MCF 10A (cell line): ENCODE measurements around the gene BRDT. TPM values are rescaled to one million over a fixed set of nuclear protein-coding genes. Genes with fewer than 3 reads are reported as not detected.

Experiments used
- BruUV-seq: library from RNA; stranded (reverse); fragments of 400-500 nt; replicated peaks from 2 replicates; lab custom pipeline; 2021; lab: Mats Ljungman, UMichigan
- CTCF ChIA-PET: fragments of 300-600 bp; sonication (Branson Sonifier 250); formaldehyde crosslinking; extraction: SDS; loops from one replicate; lab custom pipeline; 2021; ENCODE audit warnings: antibody characterized with exemption, inconsistent platforms; lab: Yijun Ruan, JAX
- POLR2A ChIA-PET: fragments of 300-600, 350-650 bp; sonication (Branson Sonifier 250); formaldehyde crosslinking; extraction: SDS; loops from one replicate; lab custom pipeline; 2020; ENCODE audit warnings: antibody characterized with exemption, inconsistent platforms; lab: Yijun Ruan, JAX
- DNase-seq: peaks from one replicate; pipeline ENCODE4 v3.0.0-alpha.2; 2018; ENCODE audit not compliant: unreplicated experiment
- H3K27ac Mint-ChIP-seq: one replicate; pipeline ENCODE4 v1.8.0; 2022; ENCODE audit warnings: mild to moderate bottlenecking, low read depth, mixed read lengths; ENCODE audit not compliant: unreplicated experiment
- H3K27me3 Mint-ChIP-seq: one replicate; pipeline ENCODE4 v1.8.0; 2022; ENCODE audit warnings: mixed read lengths; ENCODE audit not compliant: insufficient read depth, unreplicated experiment
- H3K36me3 Mint-ChIP-seq: one replicate; pipeline ENCODE4 v1.8.0; 2022; ENCODE audit warnings: mild to moderate bottlenecking, moderate library complexity, mixed read lengths; ENCODE audit not compliant: insufficient read depth, unreplicated experiment
- H3K4me1 Mint-ChIP-seq: one replicate; pipeline ENCODE4 v1.8.0; 2022; ENCODE audit warnings: mixed read lengths; ENCODE audit not compliant: insufficient read depth, unreplicated experiment
- H3K4me3 Mint-ChIP-seq: one replicate; pipeline ENCODE4 v1.8.0; 2022; ENCODE audit warnings: mild to moderate bottlenecking, moderate library complexity, mixed read lengths; ENCODE audit not compliant: unreplicated experiment
- H3K9me3 Mint-ChIP-seq: one replicate; pipeline ENCODE4 v1.8.0; 2022; ENCODE audit warnings: mixed read lengths; ENCODE audit not compliant: unreplicated experiment
- intact Hi-C: fragments of 100-400 bp; cut with micrococcal nuclease; formaldehyde crosslinking; loops from 2 replicates; pipeline ENCODE4 v1.14.1; 2022
- total RNA-seq: library from RNA; stranded (reverse); gene quantifications from 2 replicates; pipeline ENCODE4 v1.2.3, GENCODE V29; 2022
- TF ChIP-seq, protein P1 (sequence below): fragments of 200-600 bp; IDR thresholded peaks from one replicate; pipeline ENCODE4 v1.8.0; 2022; ENCODE audit warnings: antibody characterized with exemption, mild to moderate bottlenecking; ENCODE audit not compliant: unreplicated experiment

BRDT gene
- total RNA-seq, 1 experiment from 2014 or later = not detected

DNA sequence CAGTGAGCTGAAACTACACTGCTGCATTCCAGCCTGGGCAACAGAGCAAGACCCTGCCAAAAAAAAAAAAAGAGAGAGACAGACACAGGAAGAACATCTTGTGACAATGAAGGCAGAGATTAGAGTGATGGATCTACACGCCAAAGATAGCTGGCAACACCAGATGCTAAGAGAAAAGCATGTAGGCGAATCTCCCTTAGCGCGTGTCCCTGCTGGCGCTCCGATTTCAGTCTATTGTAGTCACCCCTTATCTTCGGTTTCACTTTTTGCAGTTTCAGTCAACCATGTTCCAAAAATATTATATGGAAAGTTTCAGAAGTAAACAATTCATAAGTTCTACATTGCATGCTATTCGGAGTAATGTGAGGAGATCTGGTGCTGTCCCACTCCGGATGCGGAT is 11.6 kb upstream of the BRDT start:
- no peak overlapping the region for H3K27ac Mint-ChIP-seq

DNA sequence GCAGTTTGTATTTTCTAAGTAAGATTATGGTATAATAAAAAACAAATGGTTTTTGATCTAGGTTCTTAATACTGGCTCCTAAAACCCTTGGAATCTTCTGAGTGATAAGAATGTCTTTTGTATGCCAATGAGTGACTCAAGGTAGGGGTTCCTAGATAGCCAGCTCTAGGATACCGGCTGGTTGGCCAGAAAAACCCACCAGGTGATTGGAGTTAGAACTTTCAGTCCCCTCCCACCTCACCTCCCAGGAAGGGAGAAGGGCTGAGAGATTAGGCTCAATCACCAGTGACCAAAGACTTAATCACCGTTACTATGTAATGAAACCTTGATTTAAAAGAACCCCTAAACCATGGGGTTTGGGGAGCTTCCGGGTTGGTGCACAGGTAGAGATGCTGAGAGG is 8.7 kb upstream of the BRDT start:
- no peaks in the 10 kb centered on the region for H3K27me3 Mint-ChIP-seq
- no peaks in the 10 kb centered on the region for H3K4me1 Mint-ChIP-seq
- BruUV-seq = no TSS peak
- intact Hi-C loops = no loop called here
- no peaks in the 10 kb centered on the region for H3K9me3 Mint-ChIP-seq
- TF ChIP-seq, protein P1, sequence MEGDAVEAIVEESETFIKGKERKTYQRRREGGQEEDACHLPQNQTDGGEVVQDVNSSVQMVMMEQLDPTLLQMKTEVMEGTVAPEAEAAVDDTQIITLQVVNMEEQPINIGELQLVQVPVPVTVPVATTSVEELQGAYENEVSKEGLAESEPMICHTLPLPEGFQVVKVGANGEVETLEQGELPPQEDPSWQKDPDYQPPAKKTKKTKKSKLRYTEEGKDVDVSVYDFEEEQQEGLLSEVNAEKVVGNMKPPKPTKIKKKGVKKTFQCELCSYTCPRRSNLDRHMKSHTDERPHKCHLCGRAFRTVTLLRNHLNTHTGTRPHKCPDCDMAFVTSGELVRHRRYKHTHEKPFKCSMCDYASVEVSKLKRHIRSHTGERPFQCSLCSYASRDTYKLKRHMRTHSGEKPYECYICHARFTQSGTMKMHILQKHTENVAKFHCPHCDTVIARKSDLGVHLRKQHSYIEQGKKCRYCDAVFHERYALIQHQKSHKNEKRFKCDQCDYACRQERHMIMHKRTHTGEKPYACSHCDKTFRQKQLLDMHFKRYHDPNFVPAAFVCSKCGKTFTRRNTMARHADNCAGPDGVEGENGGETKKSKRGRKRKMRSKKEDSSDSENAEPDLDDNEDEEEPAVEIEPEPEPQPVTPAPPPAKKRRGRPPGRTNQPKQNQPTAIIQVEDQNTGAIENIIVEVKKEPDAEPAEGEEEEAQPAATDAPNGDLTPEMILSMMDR = no peak
- no peaks in the 10 kb centered on the region for H3K36me3 Mint-ChIP-seq
- H3K27ac Mint-ChIP-seq = no peak overlapping the region
- CTCF ChIA-PET = interaction anchor here (0.6 to 1.6 kb wide), 5 partner anchors 9 to 500 kb away, joined by 3 to 5 read pairs (median 4); no protein-coding TSS in a partner anchor
- POLR2A ChIA-PET = interaction anchor here (1.0 kb wide), 1 partner anchor 357 kb away, joined by 3 read pairs; no protein-coding TSS in a partner anchor
- DNase-seq = no peak
- no peak overlapping the region for H3K4me3 Mint-ChIP-seq

More for the DNA sequence above, 11.6 kb upstream of the BRDT start:
- CTCF ChIA-PET = interaction anchor here (1.0 to 1.1 kb wide), 2 partner anchors 353 to 425 kb away, joined by 3 to 6 read pairs; no protein-coding TSS in a partner anchor
- TF ChIP-seq, protein P1 = no peak
- POLR2A ChIA-PET = no interaction called here
- intact Hi-C loops = no loop called here
- Mint-ChIP-seq H3K4me3 (no peak overlapping the region), H3K27me3 (no peaks in the 10 kb centered on the region), H3K9me3 (no peaks in the 10 kb centered on the region), H3K36me3 (no peaks in the 10 kb centered on the region), H3K4me1 (no peaks in the 10 kb centered on the region)
- BruUV-seq = no TSS peak
- DNase-seq = no peak

DNA sequence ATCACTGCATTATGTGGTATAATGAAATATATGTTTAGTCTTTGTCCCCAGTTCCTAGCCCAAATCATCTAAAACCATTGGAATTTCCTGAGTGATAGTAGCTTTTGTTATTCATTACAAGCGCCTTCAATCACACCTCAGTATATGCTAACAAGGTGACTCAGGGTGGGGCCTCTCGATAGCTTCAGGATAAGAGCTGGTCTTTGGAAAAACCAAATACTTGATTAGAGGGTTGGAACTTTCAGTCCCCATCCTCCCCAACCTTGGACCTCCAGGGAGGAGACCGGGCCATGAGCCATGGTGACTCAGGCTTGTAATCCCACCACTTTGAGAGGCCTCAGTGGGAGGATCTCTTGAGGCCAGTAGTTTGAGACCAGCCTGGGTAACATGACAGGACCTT is 5.1 kb upstream of the BRDT start:
- CTCF ChIA-PET = interaction anchor here (0.6 kb wide), 1 partner anchor 680 kb away, joined by 6 read pairs; no protein-coding TSS in a partner anchor

DNA sequence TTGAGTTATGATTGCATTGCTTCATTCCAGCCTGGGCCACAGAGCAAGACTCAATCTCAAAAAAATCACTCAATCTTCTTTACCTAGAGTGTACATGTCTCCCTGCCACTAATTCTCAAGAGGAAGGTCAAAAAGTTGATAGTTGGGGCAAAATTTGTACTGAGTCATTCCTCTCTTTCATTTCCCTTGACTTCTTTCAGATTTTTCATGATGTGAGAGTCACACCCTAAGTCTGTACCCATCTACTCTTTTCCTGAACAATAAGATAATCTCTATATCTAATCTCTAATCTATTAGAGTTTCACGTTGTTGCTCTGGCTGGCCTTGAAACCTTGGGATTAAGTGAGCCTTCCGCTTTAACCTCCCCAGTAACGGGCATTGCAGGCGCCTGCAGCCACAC is 1.1 kb upstream of the BRDT start:
- POLR2A ChIA-PET = no interaction called here
- H3K27ac Mint-ChIP-seq = no peak overlapping the region
- no peaks in the 10 kb centered on the region for H3K27me3 Mint-ChIP-seq
- H3K4me3 Mint-ChIP-seq = no peak overlapping the region
- H3K4me1 Mint-ChIP-seq = no peaks in the 10 kb centered on the region
- TF ChIP-seq, protein P1 = no peak
- DNase-seq = no peak
- H3K36me3 Mint-ChIP-seq = no peaks in the 10 kb centered on the region
- intact Hi-C loops = no loop called here
- CTCF ChIA-PET = no interaction called here
- BruUV-seq = no TSS peak
- no peaks in the 10 kb centered on the region for H3K9me3 Mint-ChIP-seq

More for the DNA sequence above, 5.1 kb upstream of the BRDT start:
- DNase-seq = no peak
- POLR2A ChIA-PET = no interaction called here
- Mint-ChIP-seq H3K36me3 (no peaks in the 10 kb centered on the region), H3K4me3 (no peak overlapping the region), H3K4me1 (no peaks in the 10 kb centered on the region), H3K27me3 (no peaks in the 10 kb centered on the region), H3K9me3 (no peaks in the 10 kb centered on the region), H3K27ac (no peak overlapping the region)
- BruUV-seq = no TSS peak
- intact Hi-C loops = no loop called here
- TF ChIP-seq, protein P1 = no peak
